OCI-LY1 (cell line): ENCODE data around the gene TXNDC11.

Experiments
- EZH2 ChIP-seq: fragments of 200-600 bp; sonication (generic), shearing (Covaris generic); IDR thresholded peaks from 2 replicates; pipeline ENCODE4 v1.8.0; 2017; ENCODE audit warnings: borderline replicate concordance, mixed run types, mild to moderate bottlenecking, antibody characterized with exemption, low read length, moderate library complexity, mixed read lengths
- TF ChIP-seq, protein P1 (sequence below): fragments of 200-600 bp; sonication (generic), shearing (Covaris generic); IDR thresholded peaks from 2 replicates; pipeline ENCODE4 v1.5.1; 2017; ENCODE audit warnings: mild to moderate bottlenecking, antibody characterized with exemption, low read length, moderate library complexity, mixed read lengths

- TF ChIP-seq, protein P1, sequence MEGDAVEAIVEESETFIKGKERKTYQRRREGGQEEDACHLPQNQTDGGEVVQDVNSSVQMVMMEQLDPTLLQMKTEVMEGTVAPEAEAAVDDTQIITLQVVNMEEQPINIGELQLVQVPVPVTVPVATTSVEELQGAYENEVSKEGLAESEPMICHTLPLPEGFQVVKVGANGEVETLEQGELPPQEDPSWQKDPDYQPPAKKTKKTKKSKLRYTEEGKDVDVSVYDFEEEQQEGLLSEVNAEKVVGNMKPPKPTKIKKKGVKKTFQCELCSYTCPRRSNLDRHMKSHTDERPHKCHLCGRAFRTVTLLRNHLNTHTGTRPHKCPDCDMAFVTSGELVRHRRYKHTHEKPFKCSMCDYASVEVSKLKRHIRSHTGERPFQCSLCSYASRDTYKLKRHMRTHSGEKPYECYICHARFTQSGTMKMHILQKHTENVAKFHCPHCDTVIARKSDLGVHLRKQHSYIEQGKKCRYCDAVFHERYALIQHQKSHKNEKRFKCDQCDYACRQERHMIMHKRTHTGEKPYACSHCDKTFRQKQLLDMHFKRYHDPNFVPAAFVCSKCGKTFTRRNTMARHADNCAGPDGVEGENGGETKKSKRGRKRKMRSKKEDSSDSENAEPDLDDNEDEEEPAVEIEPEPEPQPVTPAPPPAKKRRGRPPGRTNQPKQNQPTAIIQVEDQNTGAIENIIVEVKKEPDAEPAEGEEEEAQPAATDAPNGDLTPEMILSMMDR, result no peak
- TF ChIP-seq EZH2, result no peak
Observed at GRCh38 chr16:11742536-11743307, at the start of gene TXNDC11.
